Hepatocyte (in vitro differentiated cells): ENCODE measurements around the gene MFSD6. TPM values are rescaled to one million over a fixed set of nuclear protein-coding genes. Genes with fewer than 3 reads are reported as not detected.

Experiments
- DNase-seq: peaks from one replicate; pipeline ENCODE4 v3.0.0-alpha.2; 2016; ENCODE audit warnings: low spot score
- H2AFZ ChIP-seq: fragments of 200-600 bp; sonication (generic); 2 replicates; pipeline ENCODE4 v1.6.0; 2016; ENCODE audit warnings: antibody characterized with exemption, mild to moderate bottlenecking
- H3K27ac ChIP-seq: fragments of 200-600 bp; sonication (generic); 2 replicates; pipeline ENCODE4 v1.5.1; 2016; ENCODE audit warnings: mild to moderate bottlenecking
- H3K27me3 ChIP-seq: fragments of 200-600 bp; sonication (generic); 2 replicates; pipeline ENCODE4 v1.6.1; 2016
- H3K36me3 ChIP-seq: fragments of 200-600 bp; sonication (generic); replicated peaks from 2 replicates; pipeline ENCODE4 v1.5.1; 2016; ENCODE audit warnings: low read depth; ENCODE audit not compliant: insufficient read depth
- H3K4me1 ChIP-seq: fragments of 200-600 bp; sonication (generic); 2 replicates; pipeline ENCODE4 v1.5.1; 2016; ENCODE audit warnings: mild to moderate bottlenecking, moderate library complexity; ENCODE audit not compliant: insufficient read depth
- H3K4me2 ChIP-seq: fragments of 200-600 bp; sonication (generic); 2 replicates; pipeline ENCODE4 v1.6.0; 2016
- H3K4me3 ChIP-seq: fragments of 200-600 bp; sonication (generic); 2 replicates; pipeline ENCODE4 v1.5.1; 2016; ENCODE audit warnings: mild to moderate bottlenecking
- H3K79me2 ChIP-seq: fragments of 200-600 bp; sonication (generic); 2 replicates; pipeline ENCODE4 v1.6.0; 2017; ENCODE audit warnings: mild to moderate bottlenecking
- H3K9me2 ChIP-seq: fragments of 200-600 bp; sonication (generic); replicated peaks from 2 replicates; pipeline ENCODE4 v1.6.0; 2017; ENCODE audit warnings: mild to moderate bottlenecking; ENCODE audit not compliant: insufficient read depth
- H3K9me3 ChIP-seq: fragments of 200-600 bp; sonication (generic); 2 replicates; pipeline ENCODE4 v1.5.1; 2016; ENCODE audit warnings: low read depth, mild to moderate bottlenecking
- H4K20me1 ChIP-seq: fragments of 200-600 bp; sonication (generic); 2 replicates; pipeline ENCODE4 v1.6.0; 2016; ENCODE audit warnings: mild to moderate bottlenecking; ENCODE audit not compliant: insufficient read depth, poor library complexity, severe bottlenecking
- EZH2 ChIP-seq: fragments of 200-600 bp; sonication (generic); IDR thresholded peaks from 2 replicates; pipeline ENCODE4 v1.6.1; 2016; ENCODE audit warnings: antibody characterized with exemption, mild to moderate bottlenecking, borderline replicate concordance
- EZH2phosphoT487 ChIP-seq: fragments of 200-600 bp; sonication (generic); IDR thresholded peaks from one replicate; pipeline ENCODE4 v1.6.1; 2018; ENCODE audit warnings: antibody characterized with exemption, mild to moderate bottlenecking, low read depth, moderate library complexity; ENCODE audit not compliant: unreplicated experiment, severe bottlenecking
- WGBS: methylation state at CpG from one replicate; pipeline ENCODE4 v1.1.6; 2016; ENCODE audit warnings: low lambda C conversion rate; ENCODE audit errors: missing lambda C conversion rate; 5-methylcytosine and 5-hydroxymethylcytosine counted together
- polyA plus RNA-seq: library from polyadenylated mRNA; unstranded; fragments of >200 nt; fragmentation: Nextera tagmentation; extraction: Ambion mirVana; gene quantifications from 2 replicates; pipeline ENCODE4 v1.2.1, GENCODE V29; 2016
- total RNA-seq: library from RNA; depleted of rRNA; stranded (reverse); fragments of >200 nt; gene quantifications from 2 replicates; pipeline ENCODE4 v1.2.3, GENCODE V29; 2014
- TF ChIP-seq, protein P1 (sequence below): fragments of 200-600 bp; sonication (generic); IDR thresholded peaks from 2 replicates; pipeline ENCODE4 v1.5.1; 2016; ENCODE audit warnings: antibody characterized with exemption, mild to moderate bottlenecking; ENCODE audit not compliant: poor library complexity

MFSD6 gene
- total and polyA plus RNA-seq, 2 experiments from 2014 or later = 9.7 to 15.9 TPM

DNA sequence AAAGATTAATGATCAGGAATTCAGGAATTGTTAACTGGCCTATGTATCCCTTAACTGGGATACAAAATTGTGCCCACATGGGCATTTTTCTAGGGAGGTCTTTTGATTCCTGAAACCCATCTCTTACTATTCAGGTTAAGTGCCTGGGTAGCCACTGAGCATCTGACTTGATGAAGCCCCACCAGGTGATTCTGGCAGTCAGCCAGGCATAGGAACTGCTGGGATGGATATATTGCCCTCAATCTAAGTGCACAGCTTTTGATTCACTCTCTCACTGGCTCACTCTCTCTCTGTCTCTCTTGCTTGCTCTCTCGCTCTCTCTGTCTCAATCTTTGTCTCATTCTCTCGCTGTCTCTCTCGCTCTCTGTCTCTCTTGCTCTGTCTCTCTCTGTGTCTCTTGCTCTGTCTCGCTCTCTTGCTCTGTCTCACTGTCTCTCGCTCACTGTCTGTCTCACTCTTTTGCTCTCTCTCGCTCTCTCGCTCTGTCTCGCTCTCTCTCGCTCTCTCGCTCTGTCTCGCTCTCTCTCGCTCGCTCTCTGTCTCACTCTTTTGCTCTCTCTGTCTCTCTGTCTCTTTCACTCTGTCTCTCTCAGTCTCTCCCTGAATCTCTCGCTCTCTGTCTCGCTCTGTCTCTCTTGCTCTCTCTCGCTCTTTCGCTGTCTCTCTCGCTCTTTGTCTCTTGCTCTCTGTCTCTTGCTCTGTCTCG lies 42.5 kb upstream of the MFSD6 start:
- no peak overlapping the region for H3K4me3 ChIP-seq
- H4K20me1 ChIP-seq = no peaks in the 10 kb centered on the region
- no peaks in the 10 kb centered on the region for H3K4me1 ChIP-seq
- WGBS = 97% methylated on average over 14 of the region's 19 CpGs
- H3K4me2 ChIP-seq = no peak overlapping the region
- H3K9me2 ChIP-seq = no peaks in the 10 kb centered on the region
- H3K9me3 ChIP-seq = no peaks in the 10 kb centered on the region
- H3K36me3 ChIP-seq = no peaks in the 10 kb centered on the region
- H2AFZ ChIP-seq = no peak overlapping the region
- DNase-seq = no peak
- no peak for TF ChIP-seq EZH2phosphoT487
- no peak for TF ChIP-seq EZH2
- TF ChIP-seq, protein P1, sequence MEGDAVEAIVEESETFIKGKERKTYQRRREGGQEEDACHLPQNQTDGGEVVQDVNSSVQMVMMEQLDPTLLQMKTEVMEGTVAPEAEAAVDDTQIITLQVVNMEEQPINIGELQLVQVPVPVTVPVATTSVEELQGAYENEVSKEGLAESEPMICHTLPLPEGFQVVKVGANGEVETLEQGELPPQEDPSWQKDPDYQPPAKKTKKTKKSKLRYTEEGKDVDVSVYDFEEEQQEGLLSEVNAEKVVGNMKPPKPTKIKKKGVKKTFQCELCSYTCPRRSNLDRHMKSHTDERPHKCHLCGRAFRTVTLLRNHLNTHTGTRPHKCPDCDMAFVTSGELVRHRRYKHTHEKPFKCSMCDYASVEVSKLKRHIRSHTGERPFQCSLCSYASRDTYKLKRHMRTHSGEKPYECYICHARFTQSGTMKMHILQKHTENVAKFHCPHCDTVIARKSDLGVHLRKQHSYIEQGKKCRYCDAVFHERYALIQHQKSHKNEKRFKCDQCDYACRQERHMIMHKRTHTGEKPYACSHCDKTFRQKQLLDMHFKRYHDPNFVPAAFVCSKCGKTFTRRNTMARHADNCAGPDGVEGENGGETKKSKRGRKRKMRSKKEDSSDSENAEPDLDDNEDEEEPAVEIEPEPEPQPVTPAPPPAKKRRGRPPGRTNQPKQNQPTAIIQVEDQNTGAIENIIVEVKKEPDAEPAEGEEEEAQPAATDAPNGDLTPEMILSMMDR = no peak
- no peaks in the 10 kb centered on the region for H3K27me3 ChIP-seq
- no peak overlapping the region for H3K27ac ChIP-seq
- no peaks in the 10 kb centered on the region for H3K79me2 ChIP-seq

DNA sequence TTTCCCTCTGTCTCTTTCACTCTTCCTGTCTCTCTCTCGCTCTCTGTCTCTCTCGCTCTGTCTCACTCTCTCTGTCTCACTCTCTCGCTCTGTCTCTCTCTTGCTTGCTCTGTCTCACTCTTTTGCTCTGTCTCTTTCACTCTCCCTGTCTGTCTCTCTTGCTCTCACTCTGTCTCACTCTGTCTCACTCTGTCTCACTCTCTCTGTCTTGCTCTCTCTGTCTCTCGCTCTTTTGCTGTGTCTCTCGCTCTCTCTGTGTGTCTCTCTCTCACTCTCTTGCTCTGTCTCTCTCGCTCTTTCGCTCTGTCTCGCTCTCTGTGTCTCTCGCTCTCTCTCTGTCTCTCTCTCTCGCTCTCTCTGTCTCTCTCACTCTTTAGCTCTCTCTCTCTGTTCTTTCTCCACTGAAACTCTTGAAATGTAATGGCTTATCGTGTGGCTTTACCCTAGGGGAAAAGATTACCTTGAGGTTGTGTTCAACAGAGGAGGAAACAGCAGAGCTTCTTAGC lies 41.9 kb upstream of the MFSD6 start:
- Histone ChIP-seq H3K79me2 (no peaks in the 10 kb centered on the region), H3K9me2 (no peaks in the 10 kb centered on the region), H2AFZ (no peak overlapping the region), H3K4me3 (no peak overlapping the region), H3K36me3 (no peaks in the 10 kb centered on the region), H3K4me2 (no peak overlapping the region), H3K4me1 (no peaks in the 10 kb centered on the region), H3K9me3 (no peaks in the 10 kb centered on the region), H3K27ac (no peak overlapping the region), H3K27me3 (no peaks in the 10 kb centered on the region), H4K20me1 (no peaks in the 10 kb centered on the region)
- no peak for DNase-seq
- WGBS = 98% methylated on average over 11 of the region's 11 CpGs
- TF ChIP-seq EZH2 (no peak), EZH2phosphoT487 (no peak)
- TF ChIP-seq, protein P1 = no peak

DNA sequence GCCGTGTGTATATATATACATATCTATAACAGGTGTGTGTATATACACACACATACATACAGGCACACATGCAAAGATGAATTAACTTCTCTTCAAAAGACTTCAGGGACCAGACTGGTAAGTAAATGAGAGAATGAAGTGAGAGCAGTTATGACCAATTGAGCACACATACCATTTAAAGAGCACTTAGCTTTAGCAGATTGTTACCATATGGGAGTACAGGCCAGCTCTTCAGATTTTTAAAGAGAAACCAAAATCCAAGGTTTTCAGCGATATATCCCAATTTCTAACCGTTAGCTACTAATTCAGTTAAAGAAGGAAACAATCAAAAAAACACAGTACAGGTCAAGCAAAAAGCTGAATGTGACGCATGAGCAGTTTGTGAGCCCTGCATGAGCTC lies 41.1 kb upstream of the MFSD6 start:
- no peak for DNase-seq
- Histone ChIP-seq H3K27me3 (no peaks in the 10 kb centered on the region), H4K20me1 (no peaks in the 10 kb centered on the region), H3K27ac (peak overlapping the region; percentile 35), H2AFZ (no peak overlapping the region), H3K36me3 (no peaks in the 10 kb centered on the region), H3K9me3 (no peaks in the 10 kb centered on the region), H3K4me1 (no peaks in the 10 kb centered on the region), H3K4me2 (peak overlapping the region; percentile 24), H3K79me2 (no peaks in the 10 kb centered on the region), H3K4me3 (no peak overlapping the region), H3K9me2 (no peaks in the 10 kb centered on the region)
- 69% methylated on average over 4 of the region's 4 CpGs for WGBS
- TF ChIP-seq EZH2 = no peak

DNA sequence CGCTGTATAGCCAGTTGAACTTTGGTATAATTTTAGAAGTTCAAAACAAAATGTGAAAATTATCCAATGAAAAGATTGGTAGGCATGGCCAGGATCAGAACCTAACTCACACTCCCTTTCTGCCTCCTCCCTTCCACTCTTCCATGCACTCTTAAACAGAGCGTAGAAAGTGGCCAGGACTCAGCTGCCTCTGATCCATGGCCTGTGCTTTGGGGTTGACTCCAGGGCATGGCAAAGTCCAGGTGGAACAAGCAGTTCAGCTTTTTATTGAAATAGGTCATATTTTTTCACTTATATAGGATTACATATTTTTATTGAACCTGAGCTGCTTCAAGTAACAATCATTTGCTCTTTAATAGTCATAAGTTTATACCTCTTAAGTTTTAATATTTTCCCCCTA lies 38.5 kb upstream of the MFSD6 start:
- no peak for DNase-seq
- Histone ChIP-seq H3K36me3 (no peaks in the 10 kb centered on the region), H3K9me2 (no peaks in the 10 kb centered on the region), H3K27ac (no peak overlapping the region), H3K4me2 (no peak overlapping the region), H3K79me2 (no peaks in the 10 kb centered on the region), H3K4me3 (no peak overlapping the region), H3K27me3 (no peaks in the 10 kb centered on the region), H4K20me1 (no peaks in the 10 kb centered on the region), H3K4me1 (no peaks in the 10 kb centered on the region), H2AFZ (no peak overlapping the region), H3K9me3 (no peaks in the 10 kb centered on the region)
- no peak for TF ChIP-seq EZH2phosphoT487
- TF ChIP-seq, protein P1 = no peak
- TF ChIP-seq EZH2 = no peak
- 98% methylated on average over 2 of the region's 2 CpGs for WGBS
